GM23338 (cell line): ENCODE measurements around the gene ARID1B. TPM values are rescaled to one million over a fixed set of nuclear protein-coding genes. Genes with fewer than 3 reads are reported as not detected.

Source experiments
- CREB1 ChIP-seq: fragments of 250-450 bp; sonication (Bioruptor Pico); IDR thresholded peaks from 2 replicates; pipeline ENCODE4 v1.5.0; 2020; ENCODE audit warnings: low read depth, mild to moderate bottlenecking, moderate library complexity
- EZH2 ChIP-seq: fragments of 200-600 bp; sonication (generic); IDR thresholded peaks from one replicate; pipeline ENCODE4 v1.8.0; 2017; ENCODE audit warnings: antibody characterized with exemption, mild to moderate bottlenecking, low read depth; ENCODE audit not compliant: unreplicated experiment
- EZH2phosphoT487 ChIP-seq: fragments of 200-600 bp; sonication (generic); IDR thresholded peaks from one replicate; pipeline ENCODE4 v1.8.1; 2018; ENCODE audit warnings: antibody characterized with exemption; ENCODE audit not compliant: unreplicated experiment
- JUNB ChIP-seq: IDR thresholded peaks from one replicate; pipeline ENCODE4 v1.6.1; 2016; ENCODE audit warnings: antibody characterized with exemption; ENCODE audit not compliant: unreplicated experiment
- POLR2AphosphoS5 ChIP-seq: IDR thresholded peaks from 2 replicates; pipeline ENCODE4 v1.6.1; 2016; ENCODE audit warnings: antibody characterized with exemption, low read depth
- ZNF114 ChIP-seq: fragments of 250-450 bp; sonication (Bioruptor Pico); IDR thresholded peaks from 2 replicates; pipeline ENCODE4 v1.5.0; 2020; ENCODE audit warnings: mild to moderate bottlenecking, moderate library complexity
- polyA plus RNA-seq: library from polyadenylated mRNA; unstranded; fragments of >200 nt; fragmentation: Nextera tagmentation; extraction: Ambion mirVana; gene quantifications from 2 replicates; pipeline ENCODE4 v1.2.1, GENCODE V29; 2016
- total RNA-seq: library from RNA; depleted of rRNA; stranded (reverse); fragments of >200 nt; shearing (Covaris generic); gene quantifications from 2 replicates; pipeline ENCODE4 v1.2.3, GENCODE V29; 2014
- TF ChIP-seq, protein P1 (sequence below): IDR thresholded peaks from 2 replicates; pipeline ENCODE4 v1.6.1; 2016; ENCODE audit warnings: antibody characterized with exemption
- TF ChIP-seq, protein P2 (sequence below): fragments of 250-450 bp; sonication (Bioruptor Pico); IDR thresholded peaks from 2 replicates; pipeline ENCODE4 v1.5.0; 2020; ENCODE audit warnings: mild to moderate bottlenecking, moderate library complexity

The ARID1B gene
- total and polyA plus RNA-seq, 2 experiments from 2014 or later, result 59.3 to 72.2 TPM

DNA sequence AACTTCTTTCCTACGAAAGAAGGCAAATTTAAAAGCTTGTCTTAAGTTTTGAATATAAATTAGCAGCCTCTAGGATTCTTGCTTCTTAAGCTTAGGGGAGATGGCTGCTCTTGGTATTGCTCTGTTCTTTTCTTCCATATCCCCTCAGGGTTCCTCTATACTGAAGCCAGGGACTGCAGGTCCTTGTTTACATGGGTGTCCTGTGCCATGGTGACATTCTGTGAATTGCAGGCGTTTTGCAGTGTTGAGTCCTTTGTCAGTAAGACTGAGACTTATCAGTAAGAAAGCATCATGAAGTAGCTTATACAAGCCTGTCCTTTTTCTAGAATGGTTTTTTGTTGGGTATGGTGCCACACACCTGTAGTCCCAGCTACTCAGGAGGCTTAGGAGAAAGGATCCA is 147.8 kb downstream of the ARID1B start (continued):
- TF ChIP-seq EZH2, result no peak
- no peak for TF ChIP-seq POLR2AphosphoS5
- no peak for TF ChIP-seq JUNB
- no peak for TF ChIP-seq EZH2phosphoT487
- TF ChIP-seq CREB1, result no peak
- TF ChIP-seq, protein P1, sequence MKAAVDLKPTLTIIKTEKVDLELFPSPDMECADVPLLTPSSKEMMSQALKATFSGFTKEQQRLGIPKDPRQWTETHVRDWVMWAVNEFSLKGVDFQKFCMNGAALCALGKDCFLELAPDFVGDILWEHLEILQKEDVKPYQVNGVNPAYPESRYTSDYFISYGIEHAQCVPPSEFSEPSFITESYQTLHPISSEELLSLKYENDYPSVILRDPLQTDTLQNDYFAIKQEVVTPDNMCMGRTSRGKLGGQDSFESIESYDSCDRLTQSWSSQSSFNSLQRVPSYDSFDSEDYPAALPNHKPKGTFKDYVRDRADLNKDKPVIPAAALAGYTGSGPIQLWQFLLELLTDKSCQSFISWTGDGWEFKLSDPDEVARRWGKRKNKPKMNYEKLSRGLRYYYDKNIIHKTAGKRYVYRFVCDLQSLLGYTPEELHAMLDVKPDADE, result no peak
- TF ChIP-seq ZNF114 (CRISPR knock-in tag), result no peak
- TF ChIP-seq, protein P2, sequence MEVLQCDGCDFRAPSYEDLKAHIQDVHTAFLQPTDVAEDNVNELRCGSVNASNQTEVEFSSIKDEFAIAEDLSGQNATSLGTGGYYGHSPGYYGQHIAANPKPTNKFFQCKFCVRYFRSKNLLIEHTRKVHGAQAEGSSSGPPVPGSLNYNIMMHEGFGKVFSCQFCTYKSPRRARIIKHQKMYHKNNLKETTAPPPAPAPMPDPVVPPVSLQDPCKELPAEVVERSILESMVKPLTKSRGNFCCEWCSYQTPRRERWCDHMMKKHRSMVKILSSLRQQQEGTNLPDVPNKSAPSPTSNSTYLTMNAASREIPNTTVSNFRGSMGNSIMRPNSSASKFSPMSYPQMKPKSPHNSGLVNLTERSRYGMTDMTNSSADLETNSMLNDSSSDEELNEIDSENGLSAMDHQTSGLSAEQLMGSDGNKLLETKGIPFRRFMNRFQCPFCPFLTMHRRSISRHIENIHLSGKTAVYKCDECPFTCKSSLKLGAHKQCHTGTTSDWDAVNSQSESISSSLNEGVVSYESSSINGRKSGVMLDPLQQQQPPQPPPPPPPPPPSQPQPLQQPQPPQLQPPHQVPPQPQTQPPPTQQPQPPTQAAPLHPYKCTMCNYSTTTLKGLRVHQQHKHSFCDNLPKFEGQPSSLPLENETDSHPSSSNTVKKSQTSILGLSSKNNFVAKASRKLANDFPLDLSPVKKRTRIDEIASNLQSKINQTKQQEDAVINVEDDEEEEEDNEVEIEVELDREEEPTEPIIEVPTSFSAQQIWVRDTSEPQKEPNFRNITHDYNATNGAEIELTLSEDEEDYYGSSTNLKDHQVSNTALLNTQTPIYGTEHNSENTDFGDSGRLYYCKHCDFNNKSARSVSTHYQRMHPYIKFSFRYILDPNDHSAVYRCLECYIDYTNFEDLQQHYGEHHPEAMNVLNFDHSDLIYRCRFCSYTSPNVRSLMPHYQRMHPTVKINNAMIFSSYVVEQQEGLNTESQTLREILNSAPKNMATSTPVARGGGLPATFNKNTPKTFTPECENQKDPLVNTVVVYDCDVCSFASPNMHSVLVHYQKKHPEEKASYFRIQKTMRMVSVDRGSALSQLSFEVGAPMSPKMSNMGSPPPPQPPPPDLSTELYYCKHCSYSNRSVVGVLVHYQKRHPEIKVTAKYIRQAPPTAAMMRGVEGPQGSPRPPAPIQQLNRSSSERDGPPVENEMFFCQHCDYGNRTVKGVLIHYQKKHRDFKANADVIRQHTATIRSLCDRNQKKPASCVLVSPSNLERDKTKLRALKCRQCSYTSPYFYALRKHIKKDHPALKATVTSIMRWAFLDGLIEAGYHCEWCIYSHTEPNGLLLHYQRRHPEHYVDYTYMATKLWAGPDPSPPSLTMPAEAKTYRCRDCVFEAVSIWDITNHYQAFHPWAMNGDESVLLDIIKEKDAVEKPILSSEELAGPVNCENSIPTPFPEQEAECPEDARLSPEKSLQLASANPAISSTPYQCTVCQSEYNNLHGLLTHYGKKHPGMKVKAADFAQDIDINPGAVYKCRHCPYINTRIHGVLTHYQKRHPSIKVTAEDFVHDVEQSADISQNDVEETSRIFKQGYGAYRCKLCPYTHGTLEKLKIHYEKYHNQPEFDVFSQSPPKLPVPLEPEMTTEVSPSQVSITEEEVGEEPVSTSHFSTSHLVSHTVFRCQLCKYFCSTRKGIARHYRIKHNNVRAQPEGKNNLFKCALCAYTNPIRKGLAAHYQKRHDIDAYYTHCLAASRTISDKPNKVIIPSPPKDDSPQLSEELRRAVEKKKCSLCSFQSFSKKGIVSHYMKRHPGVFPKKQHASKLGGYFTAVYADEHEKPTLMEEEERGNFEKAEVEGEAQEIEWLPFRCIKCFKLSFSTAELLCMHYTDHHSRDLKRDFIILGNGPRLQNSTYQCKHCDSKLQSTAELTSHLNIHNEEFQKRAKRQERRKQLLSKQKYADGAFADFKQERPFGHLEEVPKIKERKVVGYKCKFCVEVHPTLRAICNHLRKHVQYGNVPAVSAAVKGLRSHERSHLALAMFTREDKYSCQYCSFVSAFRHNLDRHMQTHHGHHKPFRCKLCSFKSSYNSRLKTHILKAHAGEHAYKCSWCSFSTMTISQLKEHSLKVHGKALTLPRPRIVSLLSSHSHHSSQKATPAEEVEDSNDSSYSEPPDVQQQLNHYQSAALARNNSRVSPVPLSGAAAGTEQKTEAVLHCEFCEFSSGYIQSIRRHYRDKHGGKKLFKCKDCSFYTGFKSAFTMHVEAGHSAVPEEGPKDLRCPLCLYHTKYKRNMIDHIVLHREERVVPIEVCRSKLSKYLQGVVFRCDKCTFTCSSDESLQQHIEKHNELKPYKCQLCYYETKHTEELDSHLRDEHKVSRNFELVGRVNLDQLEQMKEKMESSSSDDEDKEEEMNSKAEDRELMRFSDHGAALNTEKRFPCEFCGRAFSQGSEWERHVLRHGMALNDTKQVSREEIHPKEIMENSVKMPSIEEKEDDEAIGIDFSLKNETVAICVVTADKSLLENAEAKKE (CRISPR knock-in tag), result no peak
